ENCODE data around the gene CHD8.

CHD8 gene

DNA sequence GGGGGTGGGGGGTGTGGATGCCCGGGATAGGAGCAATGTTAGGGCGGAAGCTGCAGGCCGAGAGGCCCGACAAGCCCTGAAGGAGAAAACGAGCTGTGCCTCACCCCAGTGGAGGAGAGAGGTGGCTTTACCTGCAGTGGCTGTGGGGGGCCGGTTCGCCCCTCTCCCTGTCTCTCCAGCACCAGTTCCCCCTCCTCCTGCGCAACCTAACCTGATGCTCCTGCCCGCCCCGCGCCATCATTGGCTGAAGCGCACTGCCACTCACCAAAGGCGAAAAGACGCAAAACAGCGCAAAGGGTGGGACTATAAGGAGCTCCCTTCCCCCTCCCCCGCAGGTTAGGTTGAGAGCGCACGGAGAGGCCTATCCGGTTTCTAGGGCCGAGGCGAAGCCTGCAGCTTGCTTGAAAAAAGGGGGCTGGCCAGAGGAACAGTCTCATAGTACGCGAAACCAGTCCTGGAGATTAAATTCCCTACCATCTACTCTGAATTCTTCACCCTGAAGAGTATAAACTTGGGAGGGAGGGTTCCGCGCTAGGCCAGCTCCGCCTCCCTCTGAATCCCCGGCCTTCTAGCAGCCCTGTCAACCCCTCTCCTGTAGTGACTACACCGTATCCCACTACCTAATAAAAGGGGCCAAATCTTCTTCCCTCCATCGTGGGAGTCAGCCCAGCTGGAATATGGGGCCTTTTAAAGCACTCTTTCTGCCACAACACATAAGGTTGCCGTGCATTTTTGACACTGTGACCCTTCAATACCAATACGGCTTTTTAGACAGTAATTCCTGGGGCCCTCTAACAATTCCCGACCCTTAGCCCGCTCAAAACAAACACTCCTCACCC, 18.6 kb downstream of the CHD8 start:
- DNase-seq (ENCODE audit: low read depth, low spot score) = peak; percentile 99
- TF ChIP-seq, protein P1, sequence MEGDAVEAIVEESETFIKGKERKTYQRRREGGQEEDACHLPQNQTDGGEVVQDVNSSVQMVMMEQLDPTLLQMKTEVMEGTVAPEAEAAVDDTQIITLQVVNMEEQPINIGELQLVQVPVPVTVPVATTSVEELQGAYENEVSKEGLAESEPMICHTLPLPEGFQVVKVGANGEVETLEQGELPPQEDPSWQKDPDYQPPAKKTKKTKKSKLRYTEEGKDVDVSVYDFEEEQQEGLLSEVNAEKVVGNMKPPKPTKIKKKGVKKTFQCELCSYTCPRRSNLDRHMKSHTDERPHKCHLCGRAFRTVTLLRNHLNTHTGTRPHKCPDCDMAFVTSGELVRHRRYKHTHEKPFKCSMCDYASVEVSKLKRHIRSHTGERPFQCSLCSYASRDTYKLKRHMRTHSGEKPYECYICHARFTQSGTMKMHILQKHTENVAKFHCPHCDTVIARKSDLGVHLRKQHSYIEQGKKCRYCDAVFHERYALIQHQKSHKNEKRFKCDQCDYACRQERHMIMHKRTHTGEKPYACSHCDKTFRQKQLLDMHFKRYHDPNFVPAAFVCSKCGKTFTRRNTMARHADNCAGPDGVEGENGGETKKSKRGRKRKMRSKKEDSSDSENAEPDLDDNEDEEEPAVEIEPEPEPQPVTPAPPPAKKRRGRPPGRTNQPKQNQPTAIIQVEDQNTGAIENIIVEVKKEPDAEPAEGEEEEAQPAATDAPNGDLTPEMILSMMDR (IDR thresholded peaks at IDR 0.05; ENCODE audit: low read depth, low read length) = no peak
- H3K4me3 ChIP-seq (ENCODE audit: low read depth, low read length) = peak overlapping the region; percentile 89
- in situ Hi-C loops (cut with HindIII; ENCODE audit: low sequenced_read_pairs) = no loop called here

DNA sequence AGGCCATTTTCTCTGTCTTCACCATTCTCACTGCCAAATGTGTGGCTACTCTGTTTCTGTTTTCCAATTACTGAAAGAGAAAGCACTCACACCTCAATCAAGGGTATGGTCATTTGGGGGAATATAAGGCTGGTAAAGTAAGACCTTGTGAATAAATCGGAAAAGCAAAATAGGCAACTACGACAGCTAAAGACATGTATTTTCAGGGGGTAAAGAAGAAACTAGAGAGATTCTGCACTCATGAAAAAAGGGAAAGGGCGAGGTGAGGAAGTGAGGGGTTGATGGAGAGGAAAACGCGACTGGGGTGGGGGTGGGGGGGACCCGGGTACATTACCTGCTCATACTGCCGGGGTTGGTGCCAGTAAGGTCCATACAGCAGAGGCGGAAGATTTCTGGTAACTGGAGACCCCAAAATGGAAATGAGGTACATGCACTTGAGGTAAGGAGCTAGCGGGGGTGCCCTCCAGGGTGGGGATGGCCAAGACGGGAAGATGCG, 19.3 kb downstream of the CHD8 start:
- TF ChIP-seq, protein P1 (IDR thresholded peaks at IDR 0.05; ENCODE audit: low read depth, low read length) = no peak
- in situ Hi-C loops (cut with HindIII; ENCODE audit: low sequenced_read_pairs) = no loop called here
- peak overlapping the region; percentile 89 for H3K4me3 ChIP-seq (ENCODE audit: low read depth, low read length)
- DNase-seq (ENCODE audit: low read depth, low spot score) = peak; percentile 18

DNA sequence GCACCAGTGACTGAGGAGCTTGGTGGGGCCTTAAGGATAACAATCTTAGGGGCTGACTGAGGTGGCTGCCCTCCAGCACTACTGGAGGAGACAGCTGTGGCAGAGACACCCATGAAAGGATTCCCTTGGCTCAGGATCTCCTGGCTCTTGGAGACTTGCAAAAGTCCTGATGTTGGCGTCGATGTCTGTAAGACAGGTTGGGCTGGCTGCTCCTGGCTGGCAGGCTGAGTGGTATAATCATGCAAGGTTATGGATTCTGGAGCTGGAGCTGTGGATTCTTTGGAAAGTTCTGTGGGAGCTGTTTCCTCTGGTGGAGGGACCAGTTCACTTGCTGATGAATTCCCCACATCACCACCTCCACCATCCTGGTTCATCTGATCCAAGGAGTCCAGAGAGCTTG, 24.8 kb downstream of the CHD8 start:
- TF ChIP-seq, protein P1 (IDR thresholded peaks at IDR 0.05; ENCODE audit: low read depth, low read length) = no peak
- in situ Hi-C loops (cut with HindIII; ENCODE audit: low sequenced_read_pairs) = no loop called here
- H3K4me3 ChIP-seq (ENCODE audit: low read depth, low read length) = no peak overlapping the region
- DNase-seq (ENCODE audit: low read depth, low spot score) = no peak

DNA sequence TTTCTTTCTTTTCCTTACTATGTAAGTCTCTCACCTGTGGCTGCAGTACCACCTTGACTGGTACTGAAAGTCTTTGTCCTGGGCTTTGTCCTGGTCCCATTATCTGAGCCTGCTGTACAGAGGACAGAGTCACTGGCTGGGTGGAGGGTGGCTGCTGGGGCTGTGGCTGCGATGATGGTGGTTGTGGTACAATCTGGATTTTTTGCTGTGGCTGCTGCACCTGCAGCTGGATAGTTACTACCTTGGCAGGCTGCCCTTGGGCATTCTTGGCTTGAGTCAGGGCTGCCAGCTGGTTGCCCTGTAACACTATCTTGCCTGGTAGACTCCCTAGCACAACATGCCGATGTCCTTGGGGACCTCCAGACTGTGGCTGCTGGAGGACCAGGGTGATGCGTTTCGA, 27.0 kb downstream of the CHD8 start:
- H3K4me3 ChIP-seq (ENCODE audit: low read depth, low read length) = no peak overlapping the region
- in situ Hi-C loops (cut with HindIII; ENCODE audit: low sequenced_read_pairs) = no loop called here
- TF ChIP-seq, protein P1 (IDR thresholded peaks at IDR 0.05; ENCODE audit: low read depth, low read length) = no peak
- peak; percentile 21 for DNase-seq (ENCODE audit: low read depth, low spot score)

DNA sequence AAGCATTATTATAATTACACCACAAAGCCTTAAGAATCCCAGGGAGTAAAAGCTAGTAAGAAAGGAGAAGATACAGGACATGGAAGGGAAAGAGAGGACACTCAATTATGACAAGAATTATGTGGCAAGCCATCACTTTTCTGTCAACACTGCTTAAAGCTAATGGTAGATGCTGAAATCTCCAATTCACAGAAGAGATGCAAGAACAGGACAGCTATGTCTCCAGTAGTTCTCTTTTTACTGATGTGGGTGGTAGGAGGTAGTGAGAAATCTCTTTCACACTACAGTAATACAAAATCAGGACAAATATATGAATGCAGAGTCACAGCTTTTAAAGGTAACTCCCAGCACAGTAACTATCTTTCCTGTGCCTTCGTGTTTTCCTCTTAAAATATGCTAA, 29.2 kb downstream of the CHD8 start:
- no peak overlapping the region for H3K4me3 ChIP-seq (ENCODE audit: low read depth, low read length)
- TF ChIP-seq, protein P1 (IDR thresholded peaks at IDR 0.05; ENCODE audit: low read depth, low read length) = no peak
- in situ Hi-C loops (cut with HindIII; ENCODE audit: low sequenced_read_pairs) = no loop called here
- no peak for DNase-seq (ENCODE audit: low read depth, low spot score)

DNA sequence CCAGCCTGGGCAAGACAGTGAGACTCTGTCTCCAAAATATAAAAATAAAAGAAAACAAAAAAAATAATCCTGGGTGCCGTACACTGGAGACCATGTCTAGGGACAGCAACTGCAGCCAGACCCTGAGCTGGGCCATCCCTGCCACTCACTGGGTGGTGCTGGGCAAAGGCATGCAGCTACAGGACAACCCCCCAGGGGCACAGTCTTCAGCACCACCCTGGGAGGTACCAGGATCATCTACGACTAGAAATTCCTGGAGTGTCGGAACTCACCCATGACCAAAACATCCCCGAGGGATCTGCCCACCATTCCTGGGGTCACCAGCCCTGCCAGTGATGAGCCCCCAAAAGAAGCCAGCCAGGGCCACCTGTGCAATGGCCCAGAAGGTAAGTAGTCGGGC, 36.4 kb downstream of the CHD8 start:
- TF ChIP-seq, protein P1 (IDR thresholded peaks at IDR 0.05; ENCODE audit: low read depth, low read length) = no peak
- H3K4me3 ChIP-seq (ENCODE audit: low read depth, low read length) = no peak overlapping the region
- in situ Hi-C loops (cut with HindIII; ENCODE audit: low sequenced_read_pairs) = no loop called here
- DNase-seq (ENCODE audit: low read depth, low spot score) = no peak
